Thoracic aorta endothelial cell (primary cell): Measurements from ENCODE around the gene OR2Z1. TPM values are rescaled to one million over a fixed set of nuclear protein-coding genes. Genes with fewer than 3 reads are reported as not detected.

Experiments
- small RNA-seq: library from RNA; depleted of rRNA; stranded (forward); fragments of <200 nt; gene quantifications from one replicate; pipeline ENCODE3, GENCODE V24; 2012
- total RNA-seq: library from RNA; depleted of rRNA; stranded (reverse); fragments of >200 nt; gene quantifications from 2 replicates; pipeline ENCODE4 v1.2.3, GENCODE V29; 2012

The OR2Z1 gene, protein sequence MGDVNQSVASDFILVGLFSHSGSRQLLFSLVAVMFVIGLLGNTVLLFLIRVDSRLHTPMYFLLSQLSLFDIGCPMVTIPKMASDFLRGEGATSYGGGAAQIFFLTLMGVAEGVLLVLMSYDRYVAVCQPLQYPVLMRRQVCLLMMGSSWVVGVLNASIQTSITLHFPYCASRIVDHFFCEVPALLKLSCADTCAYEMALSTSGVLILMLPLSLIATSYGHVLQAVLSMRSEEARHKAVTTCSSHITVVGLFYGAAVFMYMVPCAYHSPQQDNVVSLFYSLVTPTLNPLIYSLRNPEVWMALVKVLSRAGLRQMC
- total RNA-seq, result not detected in 2 replicates

DNA sequence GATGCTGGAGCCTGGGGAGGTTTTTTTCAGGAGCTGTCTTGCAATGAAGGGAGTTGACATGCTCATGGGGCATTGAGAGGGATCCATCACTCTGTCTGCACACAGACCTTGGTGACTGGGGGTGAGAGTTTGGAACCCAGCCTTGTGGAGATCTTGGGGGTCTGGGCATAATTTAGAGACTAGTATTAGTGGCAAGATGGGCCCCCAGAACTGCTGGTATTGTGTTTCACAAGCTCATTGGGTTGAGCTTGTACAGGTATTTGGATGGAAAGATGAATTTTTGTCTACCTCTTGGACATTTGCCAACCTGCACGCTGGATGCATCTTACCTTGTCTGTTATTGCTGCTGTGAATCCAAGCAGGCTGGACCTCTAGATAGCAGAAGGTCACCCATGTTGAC, at the start of gene OR2Z1:
TSS of gene OR2Z1 (plus strand) at position 301 of the 400 bp plus-strand sequence. CDS start 9,395 bp downstream, outside the sequence.

DNA sequence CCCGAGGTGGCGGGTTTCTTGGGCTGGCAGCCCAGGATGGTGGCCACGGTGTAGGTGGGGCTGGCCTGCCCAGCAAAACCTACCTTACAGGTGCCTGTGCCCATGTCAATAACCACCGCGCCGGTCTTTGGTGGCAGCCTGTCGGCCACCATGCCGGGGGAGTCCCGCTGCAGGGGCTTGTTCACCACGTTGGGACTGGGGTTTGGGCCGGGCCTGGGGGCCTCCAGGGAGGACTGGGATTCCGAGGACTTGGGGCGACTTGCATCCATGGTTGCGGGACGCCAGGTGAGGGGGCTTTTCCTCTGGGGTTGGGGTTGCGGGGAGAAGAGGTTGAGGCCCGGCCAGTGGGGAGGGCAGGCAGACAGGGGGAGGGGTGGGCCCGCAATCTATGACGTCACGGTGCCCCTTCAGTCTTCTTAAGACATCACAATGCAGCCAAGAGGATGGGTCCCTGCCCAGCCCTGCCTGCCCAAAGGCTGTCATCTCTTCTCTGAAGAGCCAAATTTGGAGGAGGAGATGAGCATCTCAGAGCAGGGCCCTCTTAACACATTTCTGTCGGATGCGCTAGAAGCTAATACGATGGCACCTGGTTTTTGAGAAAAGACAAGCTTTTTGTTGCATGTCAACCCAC, 22.9 kb upstream of the OR2Z1 start, which contains the start of gene ACTL9:
TSS of gene ACTL9 (minus strand) at position 363 of the 631 bp plus-strand sequence. CDS start at position 269, 94 bp downstream.

Small RNAs within 50 kb of the gene (small RNA-seq; reads per million reads assigned to genes)
- not detected for gene AC012616.1

Other genes with a start within 250 kb of the OR2Z1 start
- not detected in 2 replicates for gene PRAM1, start 219.0 kb upstream of the OR2Z1 start, total RNA-seq
- gene ZNF414, start 207.5 kb upstream of the OR2Z1 start, total RNA-seq, result 3.9 and 5.8 TPM in 2 replicates
- gene MYO1F, start 144.2 kb upstream of the OR2Z1 start, total RNA-seq, result under 0.01 and 0.36 TPM in 2 replicates
- gene ADAMTS10, start 110.9 kb upstream of the OR2Z1 start, total RNA-seq, result 2.4 and 4.0 TPM in 2 replicates
- gene NFILZ, start 91.0 kb upstream of the OR2Z1 start, total RNA-seq, result not detected in 2 replicates
- gene ACTL9, start 22.8 kb upstream of the OR2Z1 start, total RNA-seq, result not detected in 2 replicates
- 3.3 and 4.2 TPM in 2 replicates for gene ZNF558, start 110.7 kb downstream of the OR2Z1 start, total RNA-seq
- not detected in 2 replicates for gene MBD3L1, start 110.7 kb downstream of the OR2Z1 start, total RNA-seq